Lung microvascular endothelial cell (primary cell): ENCODE data around the gene SBK3. TPM values are rescaled to one million over a fixed set of nuclear protein-coding genes. Genes with fewer than 3 reads are reported as not detected.
"Not testable (repeated sequence)": the region's sequence is repeated elsewhere in the genome, so short reads cannot be mapped to it uniquely, and the experiment has no call there.

Experiments
- DNase-seq, 2 donors: peaks; one replicate each; pipeline versions ENCODE4 v3.0.0 to v3.0.0-alpha.2; 2010; ENCODE audit warnings: low read depth in 2 of 2
- total RNA-seq: library from RNA; depleted of rRNA; stranded (reverse); fragments of >200 nt; gene quantifications from 2 replicates; pipeline ENCODE4 v1.2.1, GENCODE V29; 2014

The SBK3 gene
- 0.20 and 0.22 TPM in 2 replicates for total RNA-seq

GRCh38 chr19:55545443-55545842 is at the start of gene SBK3:
SBK3 (minus strand) TSS chr19:55545543; CDS start chr19:55545543, 0 bp downstream.
- no peak for DNase-seq

DNA sequence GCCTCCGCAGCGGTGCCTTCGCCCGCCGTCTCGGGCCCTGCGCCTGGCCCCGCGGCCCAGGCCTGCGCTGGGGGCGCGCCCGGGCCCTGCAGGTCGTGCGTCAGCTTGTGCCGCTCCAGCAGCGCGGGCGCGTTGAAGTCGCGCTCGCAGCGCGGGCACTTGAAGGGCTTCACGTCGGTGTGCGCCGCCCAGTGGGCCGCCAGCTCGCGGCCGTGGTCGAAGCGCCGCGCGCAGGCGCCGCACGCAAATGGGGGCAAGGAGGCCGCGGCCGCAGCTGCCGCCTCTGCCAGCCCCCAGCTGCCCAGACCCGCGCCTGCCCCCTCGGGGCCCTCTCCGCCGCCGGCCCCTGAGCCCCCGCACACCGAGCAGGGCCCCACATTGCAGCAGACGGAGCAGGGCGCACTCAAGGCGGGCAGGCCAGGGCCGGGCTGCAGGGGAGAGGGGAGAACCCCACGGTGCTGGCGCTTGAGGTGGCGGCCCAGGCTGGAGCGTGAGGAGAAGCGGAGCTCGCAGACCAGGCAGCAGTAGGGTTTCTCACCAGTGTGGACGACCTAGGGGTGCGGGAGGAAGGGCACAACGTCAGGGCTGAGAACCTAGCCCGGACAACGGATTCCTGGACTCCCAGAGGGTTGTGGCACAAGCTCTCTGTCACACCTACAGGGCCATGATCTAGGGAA is 47.9 kb upstream of the SBK3 start:
- no peak for DNase-seq

- DNase-seq = no peak
These were observed 47.2 kb upstream of the SBK3 start for GRCh38 chr19:55592391-55593090.

GRCh38 chr19:55591555-55591954 is 46.2 kb upstream of the SBK3 start:
- DNase-seq = no peak

GRCh38 chr19:55590617-55591016 is 45.3 kb upstream of the SBK3 start:
- peak in 1 of 2 donors; percentile 20 for DNase-seq

DNA sequence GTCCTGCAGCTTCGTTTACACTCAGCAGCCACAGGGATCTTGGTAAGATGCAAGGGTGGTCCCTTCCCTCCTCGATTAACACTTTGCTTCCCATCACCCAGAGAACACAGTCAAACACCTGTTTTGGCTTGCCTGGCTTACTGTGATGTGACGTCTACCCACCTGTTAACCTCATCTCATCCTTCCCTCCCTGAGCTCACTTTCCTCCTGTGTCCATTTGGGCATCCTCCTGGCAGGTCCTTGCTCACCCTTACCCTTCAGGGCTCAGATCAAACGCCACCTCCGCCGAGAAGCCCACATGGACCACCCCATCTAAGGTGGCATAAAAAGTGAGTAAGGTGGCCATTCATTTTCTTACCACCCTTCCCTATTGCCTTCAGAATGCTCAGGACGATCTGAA is 44.8 kb upstream of the SBK3 start:
- DNase-seq = no peak

DNA sequence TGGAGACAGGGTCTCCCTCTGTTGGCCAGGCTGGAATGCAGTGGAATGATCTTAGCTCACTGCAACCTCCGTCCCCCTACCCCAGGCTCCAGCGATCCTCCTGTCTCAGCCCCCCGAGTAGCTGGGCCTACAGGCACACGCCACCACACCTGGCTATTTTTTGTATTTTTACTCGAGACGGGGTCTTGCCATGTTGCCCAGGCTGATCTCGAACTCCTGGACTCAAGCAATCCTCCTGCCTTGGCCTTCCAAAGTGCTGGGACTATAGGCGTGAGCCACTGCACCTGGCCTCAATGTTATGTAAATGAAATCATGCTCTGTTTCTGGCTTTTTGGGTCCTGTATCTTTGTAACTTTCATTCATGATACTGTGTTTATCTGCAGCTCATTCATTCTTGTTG is 43.4 kb upstream of the SBK3 start:
- no peak for DNase-seq

DNA sequence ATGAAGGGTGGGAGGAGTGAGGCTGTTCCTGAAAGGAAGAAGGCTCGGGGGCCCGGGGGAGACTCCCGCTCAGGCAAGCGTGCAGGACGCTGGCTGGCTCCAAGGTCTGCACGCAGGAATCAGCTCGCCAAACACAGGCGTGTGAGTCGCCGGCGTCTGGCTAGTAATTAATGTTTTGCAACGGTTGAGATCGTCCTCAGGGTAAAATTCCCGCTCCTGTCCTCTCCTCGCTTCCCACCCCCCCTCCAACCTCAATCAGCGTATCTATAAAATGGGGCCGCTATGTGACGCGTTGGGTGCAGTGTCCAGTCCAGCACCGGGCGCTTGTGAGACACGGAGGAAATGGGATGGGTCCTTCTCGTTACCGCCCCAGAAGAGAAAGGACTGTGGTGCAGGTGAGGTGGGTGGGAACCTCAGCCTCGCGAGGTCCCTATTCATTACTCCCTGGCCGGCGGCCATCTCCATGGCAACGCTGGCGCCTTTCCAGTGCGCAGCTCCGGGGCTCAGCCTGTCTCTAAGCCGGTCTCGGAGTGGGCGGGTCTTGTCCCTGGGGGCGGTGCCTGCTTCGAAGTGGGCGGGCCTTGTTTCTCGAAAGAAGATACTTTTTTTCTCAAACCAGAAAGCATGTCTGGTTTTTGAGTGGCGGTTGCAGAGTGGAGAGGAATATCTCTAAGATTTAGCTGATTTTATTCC is 41.8 kb upstream of the SBK3 start:
- DNase-seq = peak; percentile 92 to 96

GRCh38 chr19:55585658-55586339 is 40.5 kb upstream of the SBK3 start:
- peak in 1 of 2 donors; percentile 54 for DNase-seq

DNA sequence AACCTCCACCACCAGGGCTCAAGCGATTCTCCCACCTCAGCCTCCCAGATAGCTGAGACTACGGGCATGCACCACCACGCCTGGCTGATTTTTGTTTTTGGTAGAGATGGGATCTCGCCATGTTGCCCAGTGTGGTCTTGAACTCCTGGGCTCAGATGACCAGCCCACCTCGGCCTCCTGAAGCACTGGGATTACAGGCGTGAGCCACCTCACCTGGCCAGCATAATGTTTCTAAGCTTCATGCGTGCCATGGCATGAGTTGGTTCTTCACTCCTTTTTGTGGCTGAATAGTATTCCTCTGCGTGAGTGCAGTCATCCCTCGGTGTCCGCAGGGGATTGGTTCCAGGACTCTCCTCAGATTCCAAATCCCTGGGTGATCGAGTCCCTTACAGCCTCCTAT is 39.5 kb upstream of the SBK3 start:
- DNase-seq = no peak

DNA sequence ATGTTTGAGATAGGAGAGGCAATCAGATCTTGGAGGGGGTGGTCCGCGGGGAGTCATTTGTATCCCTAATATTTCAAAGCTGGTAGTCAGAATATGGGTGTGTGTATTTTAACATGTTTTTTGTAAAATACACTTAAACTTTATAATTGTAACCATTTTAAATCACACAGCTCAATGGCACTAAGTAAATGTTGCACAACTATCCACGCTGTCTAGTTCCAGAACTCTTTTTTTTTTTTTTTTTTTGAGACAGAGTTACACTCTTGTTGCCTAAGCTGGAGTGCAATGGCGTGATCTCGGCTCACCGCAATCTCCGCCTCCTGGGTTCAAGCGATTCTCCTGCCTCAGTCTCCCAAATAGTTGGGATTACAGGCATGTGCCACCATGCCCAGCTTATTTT is 38.6 kb upstream of the SBK3 start:
- not testable (repeated sequence) for DNase-seq

- DNase-seq = not testable (repeated sequence)
These were observed 36.9 kb upstream of the SBK3 start for GRCh38 chr19:55582284-55582683.

DNA sequence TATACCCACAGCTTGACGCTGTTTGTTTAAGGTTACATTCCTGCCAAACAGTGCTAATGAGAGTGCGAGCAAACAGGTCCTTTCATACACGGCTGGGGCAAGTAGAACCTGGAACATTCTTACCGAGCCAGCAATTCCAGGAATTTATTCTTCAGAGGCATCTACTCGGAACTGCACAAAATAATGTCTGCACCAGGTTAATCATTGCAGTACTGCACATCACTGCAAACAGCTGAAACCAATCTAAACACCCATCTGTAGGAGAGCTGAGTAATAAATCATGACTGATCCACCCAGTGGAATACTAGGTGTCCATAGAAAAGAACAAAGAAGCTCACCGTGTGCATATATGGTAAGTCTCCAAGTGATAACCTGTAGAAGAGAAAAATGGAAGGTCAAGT is 36.5 kb upstream of the SBK3 start:
- DNase-seq = no peak

- peak in 1 of 2 donors; percentile 22 for DNase-seq
These were observed 35.9 kb upstream of the SBK3 start for GRCh38 chr19:55581145-55581822.

DNA sequence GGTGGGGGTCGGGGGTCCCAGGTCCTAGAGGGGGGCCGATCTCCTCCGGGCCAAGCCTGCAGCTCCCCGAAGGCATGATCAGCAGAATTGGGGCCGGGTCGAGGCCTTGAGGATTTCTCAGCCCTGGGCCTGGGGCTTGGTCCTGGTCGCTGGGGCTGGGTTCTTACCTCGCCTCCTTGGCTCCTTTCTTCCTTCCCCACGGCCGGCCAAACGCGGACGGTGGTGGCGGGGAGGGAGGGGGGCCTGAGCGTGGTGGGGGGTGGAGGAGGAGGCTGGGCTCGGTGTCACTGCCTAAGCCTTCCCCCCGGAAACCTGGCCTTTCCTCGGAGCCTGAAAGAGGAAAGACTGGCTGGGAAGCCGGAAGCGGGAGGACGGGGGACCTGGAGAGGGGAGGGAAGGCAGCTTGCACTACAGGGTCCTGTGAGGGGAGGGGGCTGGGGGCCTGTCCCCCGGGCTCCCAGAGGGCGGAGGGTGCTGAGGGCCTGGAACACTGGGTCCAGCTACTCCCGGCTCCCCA is 35.3 kb upstream of the SBK3 start, which contains the start of gene ZNF579:
TSS of gene ZNF579 (minus strand) at position 221 of the 517 bp plus-strand sequence. CDS start 1,209 bp downstream, outside the sequence.
- peak; percentile 89 to 90 for DNase-seq

DNA sequence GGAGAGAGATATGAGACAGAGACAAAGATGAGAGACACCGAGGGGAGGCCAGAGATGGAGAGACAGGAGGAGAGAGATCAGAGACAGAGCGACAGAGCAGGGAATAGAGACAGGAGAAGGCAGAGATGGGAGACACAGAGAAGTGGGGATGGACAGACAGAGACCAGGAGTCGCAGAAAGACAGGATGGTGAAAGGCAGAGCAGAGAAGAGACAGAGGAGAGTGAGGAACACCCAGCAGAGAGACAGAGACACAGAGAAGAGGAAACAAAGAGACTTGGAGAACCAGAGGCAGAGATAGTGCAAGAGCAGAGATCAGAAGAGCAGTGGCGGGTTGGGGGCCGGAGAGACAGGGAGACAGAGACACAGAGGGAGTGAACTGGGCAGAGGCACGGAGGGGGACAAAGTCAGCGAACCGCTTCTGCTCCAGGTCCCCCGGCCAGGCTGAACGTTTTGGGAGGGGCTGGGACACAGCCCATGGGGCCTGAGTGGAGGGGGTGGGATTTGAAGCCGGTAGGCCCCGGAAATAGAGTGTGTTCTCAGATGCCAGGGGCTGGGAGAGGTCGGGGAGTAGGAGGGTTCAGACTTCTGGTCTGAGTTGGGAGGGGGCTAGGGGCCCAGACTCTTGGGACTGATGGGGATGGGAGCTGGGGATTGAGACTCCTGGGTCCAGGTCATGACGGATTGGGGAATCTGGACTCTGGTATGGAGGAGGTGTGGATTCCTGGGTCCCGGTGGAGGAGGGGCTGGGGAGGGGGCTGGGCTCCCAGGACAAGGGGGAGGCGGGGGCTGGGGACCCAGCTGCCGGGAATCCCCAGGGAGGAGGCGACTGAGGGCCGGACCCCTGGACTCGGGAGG is 34.7 kb upstream of the SBK3 start:
- peak in 1 of 2 donors; percentile 16 for DNase-seq

DNA sequence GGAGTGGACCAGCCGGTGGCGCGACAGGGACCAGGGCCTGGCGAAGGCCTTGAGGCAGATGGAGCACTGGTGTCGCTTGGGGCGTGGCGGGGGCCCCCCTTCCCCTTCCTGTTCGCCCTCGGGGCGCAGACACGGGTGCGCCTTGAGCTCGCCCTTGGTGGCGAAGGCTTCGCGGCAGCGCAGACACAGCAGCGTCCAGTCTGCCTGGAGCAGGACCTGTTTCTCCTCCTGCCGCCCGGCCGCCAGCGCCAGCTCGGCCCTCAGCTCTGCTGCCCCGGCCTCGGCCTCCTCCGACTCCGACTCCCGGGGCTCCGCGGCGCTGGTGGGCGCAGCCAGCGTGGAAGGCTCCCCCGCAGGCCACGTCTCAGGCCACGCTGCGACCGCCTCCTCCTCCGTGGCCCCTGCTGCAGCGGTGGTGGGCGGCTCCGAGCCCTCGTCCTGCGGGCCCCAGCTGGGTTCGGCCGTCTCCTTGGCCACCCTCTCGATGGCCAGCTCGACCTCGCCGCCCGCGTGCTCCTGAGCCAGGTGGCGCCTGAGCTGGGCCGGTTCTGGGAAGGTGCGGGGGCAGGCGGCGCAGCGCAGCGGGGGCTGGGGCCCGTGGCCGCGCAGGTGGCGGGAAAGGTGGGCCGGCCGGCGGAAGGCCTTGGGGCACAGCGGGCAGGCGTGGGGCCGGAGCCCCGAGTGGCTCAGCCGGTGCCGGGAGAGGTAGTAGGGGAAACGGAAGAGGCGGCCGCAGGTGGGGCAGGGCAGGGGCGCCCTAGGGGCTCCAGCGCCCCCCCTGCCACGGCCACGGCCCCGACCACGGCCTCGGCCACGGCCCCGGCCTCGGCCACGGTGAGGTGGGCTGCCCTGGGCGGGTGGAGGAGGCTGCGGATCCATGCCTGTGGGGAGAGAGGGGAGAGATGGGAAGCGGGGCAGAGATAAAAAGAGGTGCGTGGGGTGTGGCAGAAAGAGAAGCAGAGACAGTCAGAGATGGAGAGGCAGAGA is 33.7 kb upstream of the SBK3 start:
- DNase-seq = no peak

DNA sequence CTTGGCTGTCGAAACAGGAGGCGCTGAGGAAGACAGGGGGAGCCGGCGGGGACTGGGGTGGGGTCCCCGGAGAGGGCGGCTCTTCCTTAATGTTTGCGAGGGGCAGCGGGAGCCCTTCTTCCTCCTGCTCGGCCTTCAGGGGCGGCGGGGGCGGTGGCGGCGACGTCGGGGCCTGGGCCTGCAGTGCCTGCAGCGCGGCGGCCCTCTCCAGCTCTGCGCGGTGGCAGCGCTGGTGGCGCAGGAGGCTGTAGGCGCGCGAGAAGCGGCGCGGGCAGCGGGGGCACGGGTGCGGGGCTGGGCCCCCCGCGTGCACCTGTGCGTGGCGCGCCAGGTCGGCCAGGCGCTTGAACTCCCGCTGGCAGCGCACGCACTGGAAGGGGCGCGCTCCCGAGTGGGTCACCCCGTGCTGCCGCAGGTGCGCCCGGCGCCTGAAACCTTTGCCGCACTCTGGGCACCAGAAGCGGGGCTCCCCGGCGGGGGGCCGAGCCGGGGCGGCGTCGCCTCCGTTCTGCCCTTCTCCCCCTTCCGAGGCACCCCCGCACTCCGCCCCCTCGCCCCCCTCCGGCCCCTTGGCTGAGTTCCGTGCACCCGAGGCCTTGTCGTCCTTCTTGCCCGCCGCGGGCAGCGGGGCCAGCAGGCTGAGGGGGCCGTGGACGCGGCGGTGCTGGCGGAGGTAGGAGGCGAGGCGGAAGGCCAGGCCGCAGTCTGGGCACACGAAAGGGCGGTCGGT is 32.9 kb upstream of the SBK3 start:
- no peak for DNase-seq
